Mesothelial cell of epicardium (in vitro differentiated cells): Measurements from ENCODE around the gene CABP7. TPM values are rescaled to one million over a fixed set of nuclear protein-coding genes. Genes with fewer than 3 reads are reported as not detected.

Source experiments
- DNase-seq, 2 experiments: peaks; one replicate each; pipeline ENCODE4 v3.0.0; 2021; ENCODE audit warnings: low spot score in 2 of 2; ENCODE audit not compliant: unreplicated experiment in 2 of 2
- H3K27ac Mint-ChIP-seq: 2 replicates; pipeline ENCODE4 v1.8.0; 2021; ENCODE audit warnings: mixed read lengths
- H3K27me3 Mint-ChIP-seq: 2 replicates; pipeline ENCODE4 v1.8.0; 2021; ENCODE audit warnings: low read depth, mixed read lengths
- H3K36me3 Mint-ChIP-seq: 2 replicates; pipeline ENCODE4 v1.8.0; 2021; ENCODE audit warnings: mixed read lengths
- H3K4me1 Mint-ChIP-seq: 2 replicates; pipeline ENCODE4 v1.8.0; 2021; ENCODE audit warnings: mixed read lengths
- H3K4me3 Mint-ChIP-seq: 2 replicates; pipeline ENCODE4 v1.8.0; 2021; ENCODE audit warnings: mild to moderate bottlenecking, moderate library complexity, mixed read lengths
- H3K9me3 Mint-ChIP-seq: 2 replicates; pipeline ENCODE4 v1.8.0; 2021; ENCODE audit warnings: mixed read lengths
- CTCF ChIP-seq: fragments of 200-600 bp; sonication (generic); IDR thresholded peaks from one replicate; pipeline ENCODE4 v1.5.0; 2021; ENCODE audit warnings: antibody characterized with exemption; ENCODE audit not compliant: unreplicated experiment
- total RNA-seq: library from RNA; stranded (reverse); gene quantifications from 3 replicates; pipeline ENCODE4 v1.2.1, GENCODE V29; 2021

The CABP7 gene
- total RNA-seq, 1 donor from 2014 or later, result not detected

GRCh38 chr22:29707010-29707409 is 12.8 kb upstream of the CABP7 start:
- peaks cover 83% of the 10 kb centered on the region for H3K27me3 Mint-ChIP-seq
- H3K9me3 Mint-ChIP-seq, result no peaks in the 10 kb centered on the region
- H3K27ac Mint-ChIP-seq, result no peak overlapping the region
- TF ChIP-seq CTCF, result no peak
- H3K4me1 Mint-ChIP-seq, result peaks cover 17% of the 10 kb centered on the region
- no peak overlapping the region for H3K4me3 Mint-ChIP-seq
- H3K36me3 Mint-ChIP-seq, result no peaks in the 10 kb centered on the region
- DNase-seq, result no peak

GRCh38 chr22:29707471-29707870 is 12.3 kb upstream of the CABP7 start:
- Mint-ChIP-seq H3K4me3 (no peak overlapping the region), H3K27me3 (peaks cover 83% of the 10 kb centered on the region), H3K27ac (no peak overlapping the region), H3K36me3 (no peaks in the 10 kb centered on the region), H3K9me3 (no peaks in the 10 kb centered on the region), H3K4me1 (peaks cover 16% of the 10 kb centered on the region)
- TF ChIP-seq CTCF, result no peak
- no peak for DNase-seq

- H3K27me3 Mint-ChIP-seq, result peaks cover 90% of the 10 kb centered on the region
- no peaks in the 10 kb centered on the region for H3K9me3 Mint-ChIP-seq
- H3K27ac Mint-ChIP-seq, result no peak overlapping the region
- H3K4me3 Mint-ChIP-seq, result no peak overlapping the region
- no peak for DNase-seq
- peaks cover 11% of the 10 kb centered on the region for H3K4me1 Mint-ChIP-seq
- no peaks in the 10 kb centered on the region for H3K36me3 Mint-ChIP-seq
- no peak for TF ChIP-seq CTCF
Observed at GRCh38 chr22:29710193-29710592, 9.6 kb upstream of the CABP7 start.

- Mint-ChIP-seq H3K9me3 (no peaks in the 10 kb centered on the region), H3K4me1 (peaks cover 10% of the 10 kb centered on the region), H3K4me3 (no peak overlapping the region), H3K27ac (no peak overlapping the region), H3K36me3 (no peaks in the 10 kb centered on the region), H3K27me3 (peaks cover 95% of the 10 kb centered on the region)
- no peak for DNase-seq
- no peak for TF ChIP-seq CTCF
Observed at GRCh38 chr22:29710922-29711593, 8.7 kb upstream of the CABP7 start.

- H3K4me1 Mint-ChIP-seq, result peaks cover under 1% of the 10 kb centered on the region
- no peaks in the 10 kb centered on the region for H3K36me3 Mint-ChIP-seq
- TF ChIP-seq CTCF, result no peak
- DNase-seq, result no peak
- H3K9me3 Mint-ChIP-seq, result no peaks in the 10 kb centered on the region
- H3K4me3 Mint-ChIP-seq, result no peak overlapping the region
- no peak overlapping the region for H3K27ac Mint-ChIP-seq
- peaks cover 96% of the 10 kb centered on the region for H3K27me3 Mint-ChIP-seq
Observed at GRCh38 chr22:29712119-29712518, 7.7 kb upstream of the CABP7 start.

GRCh38 chr22:29713156-29713727 is 6.6 kb upstream of the CABP7 start:
- Mint-ChIP-seq H3K27me3 (peaks cover 96% of the 10 kb centered on the region), H3K36me3 (no peaks in the 10 kb centered on the region), H3K9me3 (no peaks in the 10 kb centered on the region), H3K27ac (no peak overlapping the region), H3K4me3 (no peak overlapping the region), H3K4me1 (no peaks in the 10 kb centered on the region)
- no peak for TF ChIP-seq CTCF
- no peak for DNase-seq
